Urinary bladder (tissue), 4 donors: Measurements from ENCODE around the gene POLH. TPM values are rescaled to one million over a fixed set of nuclear protein-coding genes. Genes with fewer than 3 reads are reported as not detected.
"Not testable (repeated sequence)": the region's sequence is repeated elsewhere in the genome, so short reads cannot be mapped to it uniquely, and the experiment has no call there.

Experiments
- DNase-seq: peaks from one replicate; pipeline ENCODE4 v3.0.0-alpha.2; 2015; ENCODE audit errors: extremely low spot score
- H3K27ac ChIP-seq: one replicate; pipeline ENCODE4 v1.5.1; 2013; ENCODE audit warnings: low read depth, mild to moderate bottlenecking, moderate library complexity
- H3K36me3 ChIP-seq: one replicate; pipeline ENCODE4 v1.6.1; 2013; ENCODE audit warnings: mild to moderate bottlenecking, moderate library complexity; ENCODE audit not compliant: insufficient read depth
- H3K4me1 ChIP-seq: one replicate; pipeline ENCODE4 v1.6.1; 2013; ENCODE audit warnings: mild to moderate bottlenecking, moderate library complexity; ENCODE audit not compliant: insufficient read depth
- H3K4me3 ChIP-seq: one replicate; pipeline ENCODE4 v1.5.1; 2013; ENCODE audit warnings: low read depth, low read length
- WGBS: extraction: QIAGEN DNeasy Blood & Tissue Kit; methylation state at CpG from one replicate; pipeline ENCODE4 v1.1.7; 2013; 5-methylcytosine and 5-hydroxymethylcytosine counted together
- polyA plus RNA-seq: library from polyadenylated mRNA; stranded (reverse); fragments of 200-250 nt; gene quantifications from one replicate; pipeline ENCODE4 v1.2.3, GENCODE V29; 2013
- total RNA-seq: library from RNA; depleted of rRNA; stranded (reverse); fragments of >200 nt; gene quantifications from one replicate; pipeline ENCODE4 v1.2.3, GENCODE V29; 2014
- donor health status: healthy with polysubstance abuse.
- donor health status: healthy.

POLH gene
- total and polyA plus RNA-seq, 2 donors, result 5.7 to 16.8 TPM

GRCh38 chr6:43629505-43630300, 53.7 kb downstream of the POLH start:
- Histone ChIP-seq H3K36me3 (no peaks in the 10 kb centered on the region), H3K4me1 (no peaks in the 10 kb centered on the region), H3K27ac (peak overlapping the region; percentile 89), H3K4me3 (peak overlapping the region; percentile 59)
- under 1% methylated on average over 41 of the region's 41 CpGs for WGBS
- DNase-seq, result peak; percentile 97

GRCh38 chr6:43630980-43631619, 55.1 kb downstream of the POLH start:
- Histone ChIP-seq H3K36me3 (no peaks in the 10 kb centered on the region), H3K27ac (no peak overlapping the region), H3K4me1 (no peaks in the 10 kb centered on the region), H3K4me3 (no peak overlapping the region)
- WGBS, result 93% methylated on average over 1 of the region's 1 CpG
- DNase-seq, result no peak

GRCh38 chr6:43633002-43633401, 57.0 kb downstream of the POLH start:
- DNase-seq, H3K27ac ChIP-seq, H3K4me3 ChIP-seq, H3K4me1 ChIP-seq, H3K36me3 ChIP-seq: not testable (repeated sequence)
- 91% methylated on average over 7 of the region's 7 CpGs for WGBS

- DNase-seq, result no peak
- Histone ChIP-seq H3K4me3 (no peak overlapping the region), H3K4me1 (no peaks in the 10 kb centered on the region), H3K36me3 (no peaks in the 10 kb centered on the region), H3K27ac (no peak overlapping the region)
- WGBS, result 60% methylated on average over 9 of the region's 9 CpGs
Measured at GRCh38 chr6:43634702-43635303, 58.8 kb downstream of the POLH start.

GRCh38 chr6:43635387-43636307, 59.7 kb downstream of the POLH start, which contains the start of gene MAD2L1BP:
TSS of gene MAD2L1BP (plus strand) at chr6:43635840. CDS start at chr6:43635876, 36 bp downstream.
- H3K4me1 ChIP-seq, result no peaks in the 10 kb centered on the region
- WGBS, result 4% methylated on average over 48 of the region's 48 CpGs
- peaks cover 6% of the 10 kb centered on the region for H3K36me3 ChIP-seq
- H3K27ac ChIP-seq, result peak within 1 kb of the TSS; percentile 71
- no peak for DNase-seq
- peak within 1 kb of the TSS; percentile 58 for H3K4me3 ChIP-seq

GRCh38 chr6:43636308-43636659, 60.3 kb downstream of the POLH start:
- Histone ChIP-seq H3K27ac (no peak overlapping the region), H3K4me1 (no peaks in the 10 kb centered on the region), H3K4me3 (peak overlapping the region; percentile 58), H3K36me3 (peaks cover 6% of the 10 kb centered on the region)
- WGBS, result 18% methylated on average over 7 of the region's 7 CpGs
- DNase-seq, result no peak

- Histone ChIP-seq H3K27ac (no peak overlapping the region), H3K36me3 (peaks cover 6% of the 10 kb centered on the region), H3K4me3 (no peak overlapping the region), H3K4me1 (no peaks in the 10 kb centered on the region)
- 89% methylated on average over 21 of the region's 21 CpGs for WGBS
- DNase-seq, result no peak
Measured at GRCh38 chr6:43639984-43640800, 64.2 kb downstream of the POLH start.

- DNase-seq, result no peak
- peaks cover 5% of the 10 kb centered on the region for H3K36me3 ChIP-seq
- 2% methylated on average over 52 of the region's 52 CpGs for whole genome bisulfite sequencing
- H3K27ac ChIP-seq, result no peak within 1 kb of the TSS
- peak within 1 kb of the TSS; percentile 37 for H3K4me3 ChIP-seq
- H3K4me1 ChIP-seq, result no peaks in the 10 kb centered on the region
Measured at GRCh38 chr6:43644940-43645612, 69.1 kb downstream of the POLH start, which contains the start of gene RSPH9. TSS of gene RSPH9 (plus strand) at chr6:43645036. CDS start at chr6:43645099, 63 bp downstream.

GRCh38 chr6:43645613-43645964, 69.6 kb downstream of the POLH start:
- Histone ChIP-seq H3K36me3 (peaks cover under 1% of the 10 kb centered on the region), H3K4me1 (no peaks in the 10 kb centered on the region), H3K4me3 (peak overlapping the region; percentile 37), H3K27ac (no peak overlapping the region)
- no peak for DNase-seq
- 15% methylated on average over 9 of the region's 9 CpGs for WGBS

GRCh38 chr6:43647613-43648012, 71.6 kb downstream of the POLH start:
- WGBS, result 97% methylated on average over 3 of the region's 3 CpGs
- Histone ChIP-seq H3K4me1 (no peaks in the 10 kb centered on the region), H3K27ac (no peak overlapping the region), H3K4me3 (no peak overlapping the region), H3K36me3 (no peaks in the 10 kb centered on the region)
- no peak for DNase-seq

- Histone ChIP-seq H3K27ac (no peak overlapping the region), H3K4me3 (no peak overlapping the region), H3K36me3 (no peaks in the 10 kb centered on the region), H3K4me1 (no peaks in the 10 kb centered on the region)
- no peak for DNase-seq
- WGBS, result 97% methylated on average over 2 of the region's 2 CpGs
Measured at GRCh38 chr6:43648248-43648647, 72.3 kb downstream of the POLH start.

GRCh38 chr6:43652822-43653221, 76.8 kb downstream of the POLH start:
- not testable (repeated sequence) for DNase-seq, H3K27ac ChIP-seq, H3K36me3 ChIP-seq, H3K4me1 ChIP-seq, H3K4me3 ChIP-seq
- 92% methylated on average over 2 of the region's 2 CpGs for WGBS
